Suprapubic skin (tissue), 4 donors: Measurements from ENCODE around the gene CDKN2A. TPM values are rescaled to one million over a fixed set of nuclear protein-coding genes. Genes with fewer than 3 reads are reported as not detected.

ENCODE experiments used
- DNase-seq, 2 donors: peaks; one replicate each; pipeline ENCODE4 v3.0.0-alpha.2; 2019; ENCODE audit warnings: low spot score in 2 of 2
- H3K27ac ChIP-seq: fragments of 200-600 bp; sonication (generic); one replicate; pipeline ENCODE4 v1.5.1; 2019
- H3K27me3 ChIP-seq: fragments of 200-600 bp; sonication (generic); one replicate; pipeline ENCODE4 v1.5.1; 2019
- H3K36me3 ChIP-seq: fragments of 200-600 bp; sonication (generic); one replicate; pipeline ENCODE4 v1.5.1; 2019
- H3K4me1 ChIP-seq: fragments of 200-600 bp; sonication (generic); one replicate; pipeline ENCODE4 v1.5.1; 2019
- H3K4me3 ChIP-seq: fragments of 200-600 bp; sonication (generic); one replicate; pipeline ENCODE4 v1.5.1; 2019; ENCODE audit warnings: mild to moderate bottlenecking
- H3K9me3 ChIP-seq: fragments of 200-600 bp; sonication (generic); one replicate; pipeline ENCODE4 v1.5.1; 2019
- EP300 ChIP-seq: sonication (generic); formaldehyde crosslinking; IDR thresholded peaks from one replicate; pipeline ENCODE4 v1.6.1; 2017; ENCODE audit warnings: antibody characterized with exemption
- POLR2A ChIP-seq, 2 donors: fragments of 450-650 bp; IDR thresholded peaks; one replicate each; pipeline ENCODE4 v1.6.1; 2017; ENCODE audit warnings: antibody characterized with exemption in 2 of 2, mild to moderate bottlenecking in 2 of 2, moderate library complexity in 2 of 2
- POLR2AphosphoS5 ChIP-seq, 3 donors: sonication (generic); formaldehyde crosslinking; IDR thresholded peaks; one replicate each; pipeline ENCODE4 v1.6.1; 2017; ENCODE audit warnings: antibody characterized with exemption in 3 of 3
- WGBS: methylation state at CpG from one replicate; pipeline ENCODE4 v1.1.5; 2018; 5-methylcytosine and 5-hydroxymethylcytosine counted together
- total RNA-seq, 4 donors: library from RNA; depleted of rRNA; stranded (reverse); fragments of >200 nt; gene quantifications; one replicate each; pipeline ENCODE4 v1.1.0, GENCODE V29; 2016
- TF ChIP-seq, protein P1 (sequence below), 2 donors: fragments of 200-600 bp in 1 of 2; fragments of 450-650 bp in 1 of 2; sonication (generic) in 1 of 2; IDR thresholded peaks; one replicate each; pipeline ENCODE4 v1.5.1; 2016 to 2019; ENCODE audit warnings: antibody characterized with exemption in 2 of 2, mild to moderate bottlenecking in 1 of 2, moderate library complexity in 1 of 2

Gene CDKN2A
- total RNA-seq, 4 donors from 2014 or later = 2.0 to 3.4 TPM; not detected in 2

DNA sequence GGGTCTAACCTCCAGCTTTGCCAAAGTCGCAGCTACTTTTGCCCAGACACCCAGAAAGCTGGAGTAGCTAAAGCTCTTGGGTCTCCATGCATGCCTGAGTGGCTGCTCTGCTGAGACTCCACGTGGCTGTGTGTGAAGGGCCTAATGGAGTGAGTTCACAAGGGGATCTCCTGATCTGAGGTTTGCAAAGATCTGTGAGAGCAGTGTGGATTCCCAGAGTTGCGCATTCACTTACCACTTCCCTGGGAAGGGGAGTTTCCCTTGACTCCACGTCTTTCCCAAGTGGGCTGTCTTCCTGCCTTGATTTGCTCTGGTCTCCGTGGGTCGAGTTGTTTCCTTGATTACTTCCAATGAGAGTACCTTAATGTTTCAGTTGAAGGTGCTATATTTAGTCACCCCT is 32.5 kb upstream of the CDKN2A start:
- Histone ChIP-seq H3K9me3 (no peaks in the 10 kb centered on the region), H3K4me1 (peaks cover 5% of the 10 kb centered on the region), H3K36me3 (no peaks in the 10 kb centered on the region), H3K27ac (no peak overlapping the region), H3K4me3 (no peak overlapping the region), H3K27me3 (no peaks in the 10 kb centered on the region)
- TF ChIP-seq, protein P1, sequence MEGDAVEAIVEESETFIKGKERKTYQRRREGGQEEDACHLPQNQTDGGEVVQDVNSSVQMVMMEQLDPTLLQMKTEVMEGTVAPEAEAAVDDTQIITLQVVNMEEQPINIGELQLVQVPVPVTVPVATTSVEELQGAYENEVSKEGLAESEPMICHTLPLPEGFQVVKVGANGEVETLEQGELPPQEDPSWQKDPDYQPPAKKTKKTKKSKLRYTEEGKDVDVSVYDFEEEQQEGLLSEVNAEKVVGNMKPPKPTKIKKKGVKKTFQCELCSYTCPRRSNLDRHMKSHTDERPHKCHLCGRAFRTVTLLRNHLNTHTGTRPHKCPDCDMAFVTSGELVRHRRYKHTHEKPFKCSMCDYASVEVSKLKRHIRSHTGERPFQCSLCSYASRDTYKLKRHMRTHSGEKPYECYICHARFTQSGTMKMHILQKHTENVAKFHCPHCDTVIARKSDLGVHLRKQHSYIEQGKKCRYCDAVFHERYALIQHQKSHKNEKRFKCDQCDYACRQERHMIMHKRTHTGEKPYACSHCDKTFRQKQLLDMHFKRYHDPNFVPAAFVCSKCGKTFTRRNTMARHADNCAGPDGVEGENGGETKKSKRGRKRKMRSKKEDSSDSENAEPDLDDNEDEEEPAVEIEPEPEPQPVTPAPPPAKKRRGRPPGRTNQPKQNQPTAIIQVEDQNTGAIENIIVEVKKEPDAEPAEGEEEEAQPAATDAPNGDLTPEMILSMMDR (IDR thresholded peaks at IDR 0.05) = no peak
- TF ChIP-seq POLR2A (IDR thresholded peaks at IDR 0.05) = no peak
- TF ChIP-seq POLR2AphosphoS5 (IDR thresholded peaks at IDR 0.05) = no peak
- TF ChIP-seq EP300 = no peak
- DNase-seq = no peak
- 60% methylated on average over 6 of the region's 6 CpGs for WGBS

DNA sequence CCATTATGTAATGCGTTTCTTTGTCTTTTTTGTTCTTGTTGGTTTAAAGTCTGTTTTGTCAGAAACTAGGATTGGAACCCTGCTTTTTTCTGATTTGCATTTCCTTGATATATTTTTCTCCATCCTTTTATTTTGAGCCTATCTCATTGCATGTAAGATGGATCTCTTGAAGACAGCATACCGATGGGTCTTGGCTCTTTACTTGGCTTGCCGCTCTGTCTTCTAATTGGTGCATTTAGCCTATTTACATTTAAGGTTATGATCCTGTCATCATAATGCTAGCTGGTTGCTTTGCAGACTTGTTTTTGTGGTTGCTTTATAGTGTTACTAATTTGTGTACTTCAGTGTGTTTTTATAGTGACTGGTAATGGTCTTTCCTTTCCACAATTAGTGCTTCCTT is 28.2 kb upstream of the CDKN2A start:
- H3K36me3 ChIP-seq = no peaks in the 10 kb centered on the region
- no peaks in the 10 kb centered on the region for H3K4me1 ChIP-seq
- TF ChIP-seq POLR2A (IDR thresholded peaks at IDR 0.05) (no peak), EP300 (no peak), POLR2AphosphoS5 (IDR thresholded peaks at IDR 0.05) (no peak)
- TF ChIP-seq, protein P1 (IDR thresholded peaks at IDR 0.05) = no peak
- 97% methylated on average over 3 of the region's 3 CpGs for WGBS
- no peaks in the 10 kb centered on the region for H3K27me3 ChIP-seq
- H3K4me3 ChIP-seq = no peak overlapping the region
- no peak for DNase-seq
- no peaks in the 10 kb centered on the region for H3K9me3 ChIP-seq
- H3K27ac ChIP-seq = no peak overlapping the region

DNA sequence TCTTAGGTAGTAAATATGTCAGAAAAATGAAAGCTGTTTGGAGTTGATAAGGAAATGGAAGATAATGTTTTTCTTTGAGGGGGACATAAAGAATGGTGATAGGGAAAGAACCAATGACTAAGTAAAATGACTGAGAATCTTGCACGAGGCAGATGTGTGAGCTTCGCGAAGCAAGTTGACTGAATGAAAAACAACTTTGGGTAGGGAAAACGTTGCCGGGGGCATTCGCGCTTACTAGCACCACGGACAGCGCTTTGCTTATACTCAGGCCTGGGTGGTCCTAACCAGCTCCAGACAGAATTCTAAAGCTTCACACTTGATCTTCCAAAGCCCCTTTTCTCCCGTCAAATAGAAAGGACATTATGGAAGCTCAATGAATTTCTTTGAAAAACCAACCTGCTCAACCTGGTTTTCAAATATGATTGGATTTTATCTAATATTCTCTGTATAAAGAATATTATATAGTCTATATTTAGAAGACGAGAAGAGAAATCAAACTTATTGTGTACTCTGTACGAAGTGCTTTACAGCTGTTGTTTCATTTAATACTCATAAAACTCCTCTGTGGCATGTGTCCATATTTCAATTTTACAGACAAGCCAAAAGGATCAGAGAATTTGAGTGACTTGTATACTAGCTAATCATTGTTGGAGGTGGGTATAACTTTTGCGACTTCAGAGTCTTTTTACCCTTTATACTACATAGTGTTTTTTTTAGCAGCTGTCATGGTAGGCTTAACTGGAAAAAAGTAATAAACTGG is 16.9 kb upstream of the CDKN2A start:
- 27% methylated on average over 13 of the region's 13 CpGs for WGBS
- Histone ChIP-seq H3K27me3 (peaks cover 19% of the 10 kb centered on the region), H3K4me3 (no peak overlapping the region), H3K4me1 (peaks cover 27% of the 10 kb centered on the region), H3K9me3 (no peaks in the 10 kb centered on the region), H3K36me3 (no peaks in the 10 kb centered on the region), H3K27ac (no peak overlapping the region)
- no peak for TF ChIP-seq EP300
- DNase-seq = no peak

DNA sequence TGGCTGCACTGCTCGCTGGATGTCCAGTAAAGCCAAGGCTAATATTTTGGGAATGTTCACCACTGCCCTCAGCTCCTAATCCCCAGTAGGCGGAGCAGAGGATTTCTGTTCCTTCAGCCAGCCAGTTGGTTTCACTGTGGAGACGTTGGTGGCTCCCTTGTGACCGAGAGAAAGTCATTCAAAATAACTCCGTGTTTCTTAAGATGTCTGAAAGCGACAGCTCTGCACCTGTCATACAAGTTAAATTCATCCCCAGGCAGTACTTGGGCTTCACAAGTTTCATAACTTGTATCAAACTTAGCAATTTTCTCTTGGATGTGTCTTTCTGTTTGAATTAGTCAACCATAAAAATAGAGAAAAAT is 15.3 kb upstream of the CDKN2A start:
- H3K27me3 ChIP-seq = peaks cover 34% of the 10 kb centered on the region
- TF ChIP-seq POLR2AphosphoS5 (IDR thresholded peaks at IDR 0.05) = no peak
- no peak for TF ChIP-seq EP300

DNA sequence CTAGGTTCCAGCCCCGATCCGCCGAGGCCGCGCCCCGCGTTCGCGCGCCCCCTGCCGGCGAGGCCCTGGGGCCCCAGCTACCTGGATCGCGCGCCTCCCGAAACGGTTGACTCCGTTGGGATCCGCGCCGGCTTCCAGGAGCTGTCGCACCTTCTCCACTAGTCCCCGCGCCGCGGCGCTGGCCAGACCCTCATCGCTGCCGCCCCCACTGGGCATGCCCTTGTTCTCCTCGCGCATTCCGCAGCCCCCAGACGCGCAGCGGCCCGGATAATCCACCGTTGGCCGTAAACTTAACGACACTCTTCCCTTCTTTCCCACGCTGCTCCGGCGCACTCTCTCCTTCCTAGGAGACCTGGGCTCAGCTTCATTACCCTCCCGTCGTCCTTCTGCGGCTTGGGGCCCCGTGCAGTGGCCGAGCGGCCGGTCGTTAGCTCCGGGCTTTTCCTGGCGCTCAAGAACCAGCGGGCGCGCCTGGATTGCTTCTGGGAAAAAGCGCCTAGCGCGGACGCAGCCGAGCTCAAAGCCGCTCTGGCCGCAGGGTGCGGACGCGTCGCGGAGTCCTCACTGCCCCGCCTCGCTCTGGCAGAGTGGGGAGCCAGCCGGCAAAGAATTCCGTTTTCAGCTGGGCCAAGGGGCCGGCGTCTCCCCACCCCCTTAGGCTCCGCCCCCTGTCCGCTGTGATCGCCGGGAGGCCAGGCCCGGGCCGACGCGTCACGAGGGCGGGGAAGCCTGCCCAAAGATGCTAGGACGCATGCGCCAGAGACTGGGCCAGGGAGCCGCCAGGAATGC is 14.7 kb upstream of the CDKN2A start, which contains the start of gene CDKN2B:
CDKN2B (minus strand) TSS at position 589 of the 789 bp plus-strand sequence; CDS start at position 237, 352 bp downstream.
- WGBS = 2% methylated on average over 42 of the region's 86 CpGs

More for the DNA sequence above, 15.3 kb upstream of the CDKN2A start:
- Histone ChIP-seq H3K4me3 (peak overlapping the region; percentile 55), H3K4me1 (peaks cover 38% of the 10 kb centered on the region), H3K27ac (peak overlapping the region; percentile 79), H3K36me3 (no peaks in the 10 kb centered on the region), H3K9me3 (no peaks in the 10 kb centered on the region)
- no peak for DNase-seq
- WGBS = 2% methylated on average over 6 of the region's 6 CpGs

More for the DNA sequence above, 14.7 kb upstream of the CDKN2A start, which contains the start of gene CDKN2B:
- peak within 1 kb of the TSS; percentile 55 for H3K4me3 ChIP-seq
- H3K9me3 ChIP-seq = no peaks in the 10 kb centered on the region
- peak; percentile 97 for DNase-seq
- H3K4me1 ChIP-seq = peaks cover 38% of the 10 kb centered on the region
- no peaks in the 10 kb centered on the region for H3K36me3 ChIP-seq
- TF ChIP-seq, protein P1 (IDR thresholded peaks at IDR 0.05) = peak; percentile 58 to 88
- TF ChIP-seq POLR2A (IDR thresholded peaks at IDR 0.05) (peak in 1 of 2 donors; percentile 29), POLR2AphosphoS5 (IDR thresholded peaks at IDR 0.05) (peak in 2 of 3 donors; percentile 21 to 65), EP300 (no peak)
- peak within 1 kb of the TSS; percentile 79 for H3K27ac ChIP-seq
- H3K27me3 ChIP-seq = peaks cover 38% of the 10 kb centered on the region
